ENCODE results near the gene FAM200C. TPM values are rescaled to one million over a fixed set of nuclear protein-coding genes. Genes with fewer than 3 reads are reported as not detected.
"Not testable (repeated sequence)": the region's sequence is repeated elsewhere in the genome, so short reads cannot be mapped to it uniquely, and the experiment has no call there.

The FAM200C gene
- total and polyA plus RNA-seq, 7 donors, result 0.54 to 8.5 (median 1.4) TPM

DNA sequence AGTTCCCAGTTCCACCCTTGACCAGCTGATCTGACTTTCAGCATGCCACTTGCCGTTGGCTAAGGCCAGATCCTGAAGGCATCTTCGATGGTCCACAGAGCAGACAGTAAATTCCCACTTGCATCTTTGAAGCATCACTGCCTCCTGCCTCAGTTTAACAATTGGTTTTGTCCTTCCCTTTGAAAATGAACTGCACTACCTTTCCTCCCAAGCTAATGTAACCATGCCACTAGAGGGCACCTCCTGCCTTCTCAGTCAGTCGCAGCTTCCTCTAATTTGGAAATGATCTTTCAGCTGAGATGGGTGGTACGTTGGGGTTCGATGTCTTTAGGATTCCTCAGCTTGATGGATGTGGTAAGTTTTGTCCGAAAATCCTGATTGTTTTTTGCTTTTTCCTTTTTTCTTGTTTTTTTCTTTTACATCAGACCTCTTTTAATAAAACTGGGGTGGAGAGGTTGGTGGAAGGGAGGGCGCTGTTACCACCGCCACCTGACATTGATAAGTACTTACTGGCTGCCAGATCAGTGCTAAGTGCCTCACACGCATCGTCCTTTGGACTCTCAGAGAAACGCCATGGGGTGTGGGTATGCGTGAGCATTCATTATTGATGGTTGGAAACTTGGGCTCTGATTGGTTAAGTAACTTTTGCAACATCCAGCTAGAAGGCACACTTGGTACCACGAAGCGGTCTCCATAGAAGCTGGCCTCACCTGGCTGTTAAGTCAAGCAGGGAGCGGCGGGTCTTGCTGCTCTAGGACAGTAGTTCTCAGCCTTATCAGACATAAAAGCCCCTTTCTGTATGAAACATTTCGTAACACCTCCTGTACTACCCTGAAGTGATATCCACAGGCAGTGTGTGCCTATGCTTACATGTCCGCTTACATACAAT is 38.7 kb upstream of the FAM200C start:
- ATAC-seq (peak; percentile 56 to 89 (median 74)), DNase-seq (no peak)
- H3K36me3 ChIP-seq (ENCODE audit: insufficient read depth in 1 of 2, low read depth in 1 of 2), result no peaks in the 10 kb centered on the region
- H3K9me3 ChIP-seq, result no peaks in the 10 kb centered on the region
- H3K4me3 ChIP-seq, result peak overlapping the region; percentile 67
- WGBS, 3 donors, result 6 to 9% (median 7%) methylated on average over 18 of the region's 18 CpGs
- no peak overlapping the region for H3K27ac ChIP-seq
- peaks cover 4% of the 10 kb centered on the region for H3K4me1 ChIP-seq
- intact Hi-C loops (cut with DNase I), result no loop called here
- TF ChIP-seq CTCF (IDR thresholded peaks at IDR 0.05), result peak; percentile 62
- H3K27me3 ChIP-seq (ENCODE audit: insufficient read depth in 3 of 3, low read length in 2 of 3), result peaks cover 0 to 2% (median 0%) of the 10 kb centered on the region in 3 donors

DNA sequence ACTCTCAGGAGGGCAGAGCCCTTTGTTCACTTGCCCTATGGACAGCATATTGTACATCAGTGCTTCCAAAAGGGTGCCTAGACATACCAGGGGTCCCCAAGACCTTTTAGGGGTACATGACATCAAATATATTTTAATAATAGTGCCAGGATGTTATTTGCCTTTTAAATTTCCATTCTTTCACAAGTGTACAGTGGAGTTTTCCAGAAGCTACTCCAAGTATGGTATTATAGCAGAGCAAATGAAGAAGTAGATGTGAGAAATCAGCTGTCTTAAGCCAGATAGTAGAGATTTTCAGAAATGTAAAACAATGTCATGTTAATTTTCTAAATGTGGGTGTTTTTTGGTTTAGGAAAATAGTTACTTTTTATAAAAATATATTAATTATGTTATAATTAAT is 37.4 kb upstream of the FAM200C start:
- intact Hi-C loops (cut with DNase I), result no loop called here
- no peak for ATAC-seq

GRCh38 chr5:160436661-160437060 is 36.8 kb upstream of the FAM200C start:
- intact Hi-C loops (cut with DNase I); H3K9me3 ChIP-seq; DNase-seq; ATAC-seq; H3K4me1 ChIP-seq; H3K4me3 ChIP-seq; H3K36me3 ChIP-seq (ENCODE audit: insufficient read depth in 1 of 2, low read depth in 1 of 2); H3K27ac ChIP-seq; H3K27me3 ChIP-seq (ENCODE audit: insufficient read depth in 3 of 3, low read length in 2 of 3): not testable (repeated sequence)
- 42 to 52% (median 45%) methylated on average over 6 of the region's 6 CpGs for WGBS, 3 donors

More for the DNA sequence above, 37.4 kb upstream of the FAM200C start:
- no peak for TF ChIP-seq CTCF (IDR thresholded peaks at IDR 0.05)
- peaks cover 0 to 2% (median 0%) of the 10 kb centered on the region in 3 donors for H3K27me3 ChIP-seq (ENCODE audit: insufficient read depth in 3 of 3, low read length in 2 of 3)
- H3K27ac ChIP-seq, result no peak overlapping the region
- H3K36me3 ChIP-seq (ENCODE audit: insufficient read depth in 1 of 2, low read depth in 1 of 2), result no peaks in the 10 kb centered on the region
- H3K9me3 ChIP-seq, result no peaks in the 10 kb centered on the region
- H3K4me3 ChIP-seq, result no peak overlapping the region
- no peak for DNase-seq
- H3K4me1 ChIP-seq, result peaks cover 4% of the 10 kb centered on the region

GRCh38 chr5:160436017-160436416 is 36.2 kb upstream of the FAM200C start:
- H3K4me3 ChIP-seq, result no peak overlapping the region
- intact Hi-C loops (cut with DNase I), result no loop called here
- TF ChIP-seq CTCF (IDR thresholded peaks at IDR 0.05), result no peak

DNA sequence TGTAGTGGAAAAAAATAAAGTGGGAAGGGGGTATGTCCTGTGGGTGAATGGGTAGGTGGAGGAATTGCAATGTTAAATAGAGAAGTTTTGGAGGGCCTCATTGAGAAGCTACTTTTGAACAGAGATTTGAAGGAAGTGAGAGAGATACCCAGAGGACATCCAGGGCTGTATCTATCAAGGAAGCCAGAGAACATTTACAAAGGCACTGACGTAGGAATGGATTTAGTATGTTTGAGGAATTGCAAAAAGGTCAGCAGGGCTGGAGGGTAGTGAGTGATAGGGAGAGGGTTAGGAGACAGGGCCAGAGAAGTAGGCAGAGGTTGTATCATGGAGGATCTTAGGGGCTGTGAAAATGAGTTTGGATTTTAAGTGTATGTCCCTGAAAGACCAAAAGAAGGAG is 35.7 kb upstream of the FAM200C start:
- Histone ChIP-seq H3K27me3 (ENCODE audit: insufficient read depth in 3 of 3, low read length in 2 of 3) (peaks cover 0 to 2% (median 0%) of the 10 kb centered on the region in 3 donors), H3K9me3 (no peaks in the 10 kb centered on the region), H3K27ac (no peak overlapping the region), H3K4me1 (peaks cover 4% of the 10 kb centered on the region), H3K36me3 (ENCODE audit: insufficient read depth in 1 of 2, low read depth in 1 of 2) (no peaks in the 10 kb centered on the region), H3K4me3 (no peak overlapping the region)
- TF ChIP-seq CTCF (IDR thresholded peaks at IDR 0.05), result no peak
- DNase-seq (no peak), ATAC-seq (no peak)
- intact Hi-C loops (cut with DNase I), result no loop called here
- WGBS, 3 donors, result 88 to 92% (median 91%) methylated on average over 1 of the region's 1 CpG

More at GRCh38 chr5:160436017-160436416, 36.2 kb upstream of the FAM200C start:
- Histone ChIP-seq H3K27ac (no peak overlapping the region), H3K9me3 (no peaks in the 10 kb centered on the region), H3K4me1 (peaks cover 4% of the 10 kb centered on the region), H3K36me3 (ENCODE audit: insufficient read depth in 1 of 2, low read depth in 1 of 2) (no peaks in the 10 kb centered on the region), H3K27me3 (ENCODE audit: insufficient read depth in 3 of 3, low read length in 2 of 3) (peaks cover 0 to 2% (median 0%) of the 10 kb centered on the region in 3 donors)
- ATAC-seq (no peak), DNase-seq (no peak)
- WGBS, 3 donors, result 89 to 95% (median 89%) methylated on average over 4 of the region's 4 CpGs

Measured in psoas muscle (tissue), 8 donors.